PC-9 (cell line): ENCODE data around the gene POLD3. TPM values are rescaled to one million over a fixed set of nuclear protein-coding genes. Genes with fewer than 3 reads are reported as not detected.

Source experiments
- BruUV-seq: library from RNA; stranded (reverse); fragments of 400-500 nt; replicated peaks from 2 replicates; lab custom pipeline; 2021; lab: Mats Ljungman, UMichigan
- CTCF ChIA-PET: fragments of 300-600 bp; sonication (Branson Sonifier 250); formaldehyde crosslinking; loops from one replicate; lab custom pipeline; 2022; ENCODE audit warnings: antibody characterized with exemption; lab: Charles Lee
- POLR2A ChIA-PET: fragments of 300-600 bp; sonication (Branson Sonifier 250); formaldehyde crosslinking; loops from one replicate; lab custom pipeline; 2022; ENCODE audit warnings: antibody characterized with exemption; ENCODE audit not compliant: unreplicated experiment; lab: Charles Lee
- DNase-seq, 2 experiments: peaks; one replicate each; pipeline versions ENCODE4 v3.0.0 to v3.0.0-alpha.2; 2015 to 2022; ENCODE audit warnings: mixed read lengths in 1 of 2
- H2AFZ ChIP-seq: fragments of 200-600 bp; sonication (generic); 2 replicates; pipeline ENCODE4 v1.8.1; 2017; ENCODE audit warnings: antibody characterized with exemption
- H3F3A ChIP-seq: fragments of 200-600 bp; sonication (generic); 2 replicates; pipeline ENCODE4 v1.8.1; 2017; ENCODE audit warnings: antibody characterized with exemption, mild to moderate bottlenecking, low read depth; ENCODE audit not compliant: insufficient read depth
- H3K27ac ChIP-seq: fragments of 200-600 bp; sonication (generic); 2 replicates; pipeline ENCODE4 v1.6.1; 2016; ENCODE audit warnings: mixed run types
- H3K27me3 ChIP-seq: fragments of 200-600 bp; sonication (generic); 2 replicates; pipeline ENCODE4 v1.6.1; 2016; ENCODE audit warnings: low read depth, mixed run types; ENCODE audit not compliant: insufficient read depth
- H3K36me3 ChIP-seq: fragments of 200-600 bp; sonication (generic); 2 replicates; pipeline ENCODE4 v1.6.1; 2016; ENCODE audit warnings: low read depth, mixed run types
- H3K4me1 ChIP-seq: fragments of 200-600 bp; sonication (generic); replicated peaks from 2 replicates; pipeline ENCODE4 v1.6.1; 2016; ENCODE audit warnings: mixed run types; ENCODE audit not compliant: insufficient read depth
- H3K4me2 ChIP-seq: fragments of 200-600 bp; sonication (generic); 2 replicates; pipeline ENCODE4 v1.6.1; 2017; ENCODE audit warnings: mixed run types
- H3K4me3 ChIP-seq: fragments of 200-600 bp; sonication (generic); 2 replicates; pipeline ENCODE4 v1.6.1; 2016; ENCODE audit warnings: mixed run types
- H3K79me2 ChIP-seq: fragments of 200-600 bp; sonication (generic); 2 replicates; pipeline ENCODE4 v1.6.1; 2017; ENCODE audit warnings: low read depth, mixed run types
- H3K9me2 ChIP-seq: fragments of 200-600 bp; sonication (generic); 2 replicates; pipeline ENCODE4 v1.8.1; 2017; ENCODE audit warnings: mild to moderate bottlenecking; ENCODE audit not compliant: insufficient read depth
- H3K9me3 ChIP-seq: fragments of 200-600 bp; sonication (generic); 2 replicates; pipeline ENCODE4 v1.8.1; 2016; ENCODE audit warnings: low read depth; ENCODE audit not compliant: insufficient read depth
- H4K20me1 ChIP-seq: fragments of 200-600 bp; sonication (generic); 2 replicates; pipeline ENCODE4 v1.8.1; 2017; ENCODE audit not compliant: insufficient read depth
- CTCF ChIP-seq: fragments of 200-600 bp; sonication (generic); conservative IDR thresholded peaks from 2 replicates; pipeline ENCODE4 v1.6.1; 2017; ENCODE audit warnings: mixed run types, antibody characterized with exemption, mild to moderate bottlenecking, moderate library complexity
- EZH2 ChIP-seq: fragments of 200-600 bp; sonication (generic); IDR thresholded peaks from 2 replicates; pipeline ENCODE4 v1.8.0; 2017; ENCODE audit warnings: antibody characterized with exemption, low read depth
- intact Hi-C: fragments of 100-400 bp; cut with micrococcal nuclease; formaldehyde crosslinking; loops from one replicate; pipeline ENCODE4 v1.10.0; 2022; ENCODE audit not compliant: unreplicated experiment
- total RNA-seq: library from RNA; stranded (reverse); gene quantifications from 2 replicates; pipeline ENCODE4 v1.2.3, GENCODE V29; 2021

The POLD3 gene
- total RNA-seq, 1 experiment from 2014 or later, result 44.1 TPM

- intact Hi-C loops, result loop anchor here (5.0 kb wide), 1 partner anchor 112 kb away; no protein-coding TSS in a partner anchor
- Histone ChIP-seq H3K27me3 (no peaks in the 10 kb centered on the region), H3K4me3 (no peak overlapping the region), H3K9me3 (no peaks in the 10 kb centered on the region), H4K20me1 (no peaks in the 10 kb centered on the region), H3K36me3 (peaks cover 19% of the 10 kb centered on the region), H3K79me2 (no peaks in the 10 kb centered on the region), H3F3A (peaks cover 7% of the 10 kb centered on the region), H3K4me1 (no peaks in the 10 kb centered on the region), H3K4me2 (no peak overlapping the region), H3K27ac (no peak overlapping the region; the same call in 1 of the 2 replicates), H2AFZ (no peak overlapping the region), H3K9me2 (no peaks in the 10 kb centered on the region)
- ChIA-PET POLR2A (interaction anchor here (0.6 to 0.7 kb wide), 2 partner anchors 23 to 73 kb away, joined by 4 to 9 read pairs; no protein-coding TSS in a partner anchor), CTCF (interaction anchor here (0.6 kb wide), 1 partner anchor 11 kb away, joined by 6 read pairs; no protein-coding TSS in a partner anchor)
- no peak for TF ChIP-seq EZH2
- TF ChIP-seq CTCF, result no peak
- no peak for DNase-seq
- no TSS peak for BruUV-seq
Observed at GRCh38 chr11:74630043-74630442, 37.7 kb downstream of the POLD3 start.

GRCh38 chr11:74633406-74634393, 41.3 kb downstream of the POLD3 start:
- Histone ChIP-seq H3K4me1 (peaks cover 8% of the 10 kb centered on the region; the same call in 1 of the 2 replicates), H3K9me2 (no peaks in the 10 kb centered on the region), H4K20me1 (no peaks in the 10 kb centered on the region), H3K4me2 (no peak overlapping the region), H3F3A (peaks cover 18% of the 10 kb centered on the region), H3K4me3 (no peak overlapping the region), H2AFZ (no peak overlapping the region), H3K79me2 (no peaks in the 10 kb centered on the region), H3K27me3 (no peaks in the 10 kb centered on the region), H3K36me3 (peaks cover 23% of the 10 kb centered on the region), H3K9me3 (no peaks in the 10 kb centered on the region), H3K27ac (no peak overlapping the region)
- ChIA-PET POLR2A (interaction anchor here (0.6 kb wide), 1 partner anchor 355 kb away, joined by 4 read pairs; no protein-coding TSS in a partner anchor), CTCF (interaction anchor here (0.6 to 1.2 kb wide), 3 partner anchors 69 to 92 kb away, joined by 3 to 4 read pairs (median 3); no protein-coding TSS in a partner anchor)
- TF ChIP-seq CTCF (no peak), EZH2 (no peak)
- intact Hi-C loops, result loop anchor here (1.0 to 5.0 kb wide), 2 partner anchors 93 to 109 kb away; no protein-coding TSS in a partner anchor
- no peak for DNase-seq
- BruUV-seq, result no TSS peak

DNA sequence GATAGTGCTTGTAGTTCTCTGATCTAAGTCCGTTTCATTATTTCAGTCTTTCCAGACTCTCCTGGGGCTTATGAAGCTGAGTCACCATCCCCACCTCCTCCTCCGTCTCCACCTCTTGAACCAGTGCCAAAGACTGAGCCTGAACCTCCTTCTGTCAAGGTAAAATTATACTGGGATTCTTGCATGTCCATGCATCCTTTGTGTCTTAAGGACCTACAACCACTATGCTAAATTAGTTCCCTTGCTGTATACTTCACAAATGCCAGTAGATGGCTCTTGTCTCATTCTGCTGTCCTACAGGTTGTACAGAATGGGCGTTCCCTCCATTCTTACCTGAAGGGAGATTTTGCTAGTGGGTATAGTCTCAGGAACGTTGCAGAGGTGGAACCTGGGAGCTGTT, 42.2 kb downstream of the POLD3 start:
- ChIA-PET CTCF (interaction anchor here (0.6 to 1.3 kb wide), 4 partner anchors 68 to 121 kb away, joined by 3 to 4 read pairs (median 4); no protein-coding TSS in a partner anchor), POLR2A (interaction anchor here (0.6 kb wide), 2 partner anchors 120 to 142 kb away, joined by 3 to 5 read pairs; no protein-coding TSS in a partner anchor)
- H3K4me3 ChIP-seq, result no peak overlapping the region
- no peaks in the 10 kb centered on the region for H3K9me2 ChIP-seq
- no peaks in the 10 kb centered on the region for H3K9me3 ChIP-seq
- H3K27ac ChIP-seq, result no peak overlapping the region
- H3K79me2 ChIP-seq, result no peaks in the 10 kb centered on the region
- H3F3A ChIP-seq, result peaks cover 18% of the 10 kb centered on the region
- H3K27me3 ChIP-seq, result no peaks in the 10 kb centered on the region
- no peaks in the 10 kb centered on the region for H4K20me1 ChIP-seq
- peak; percentile 66 for TF ChIP-seq CTCF
- TF ChIP-seq EZH2, result no peak
- peaks cover 8% of the 10 kb centered on the region; the same call in 1 of the 2 replicates for H3K4me1 ChIP-seq
- BruUV-seq, result no TSS peak
- DNase-seq, result peak; percentile 56 to 69
- H3K36me3 ChIP-seq, result peaks cover 21% of the 10 kb centered on the region; the same call in 1 of the 2 replicates
- intact Hi-C loops, result loop anchor here (1.0 to 5.0 kb wide), 2 partner anchors 92 to 108 kb away; no protein-coding TSS in a partner anchor
- H3K4me2 ChIP-seq, result no peak overlapping the region
- H2AFZ ChIP-seq, result no peak overlapping the region
